Spleen (tissue), 7 donors: ENCODE data around the gene SRD5A2.

ENCODE experiments used
- CTCF ChIP-seq, 11 experiments: fragments of 200-600 bp in 7 of 11; fragments of 450-650 bp in 4 of 11; sonication (generic) in 4 of 11; IDR thresholded peaks in 8 of 11; conservative IDR thresholded peaks in 3 of 11; 1 replicate in 7 of 11; 2 replicates in 4 of 11; pipeline versions ENCODE4 v1.4.0 to v1.8.0; 2016 to 2021; ENCODE audit warnings: antibody characterized with exemption in 11 of 11, inconsistent platforms in 4 of 11, mild to moderate bottlenecking in 1 of 11
- POLR2A ChIP-seq, 3 donors: fragments of 450-650 bp; IDR thresholded peaks; one replicate each; pipeline ENCODE4 v1.5.1; 2017; ENCODE audit warnings: antibody characterized with exemption in 3 of 3, mild to moderate bottlenecking in 1 of 3
- POLR2AphosphoS5 ChIP-seq, 3 donors: sonication (generic); formaldehyde crosslinking; IDR thresholded peaks; one replicate each; pipeline ENCODE4 v1.5.1; 2017; ENCODE audit warnings: antibody characterized with exemption in 3 of 3
- donor health status: DM: no; HTN: no; CAD: no; lungs with moderate emphysema.
- donor health status: DM: no; HTN: no; CAD: no.
- donor health status: DM: no; HTN: no; CAD: no.

- TF ChIP-seq CTCF (IDR thresholded peaks at IDR 0.05 in 8 of 11, conservative IDR thresholded peaks at IDR 0.05 in 3 of 11): no peak
- TF ChIP-seq POLR2A (IDR thresholded peaks at IDR 0.05): no peak
- no peak for TF ChIP-seq POLR2AphosphoS5 (IDR thresholded peaks at IDR 0.05)
Measured at GRCh38 chr2:31525876-31526275, 54.9 kb downstream of the SRD5A2 start.
